ENCODE results near the gene HACE1.
"Not testable (repeated sequence)": the region's sequence is repeated elsewhere in the genome, so short reads cannot be mapped to it uniquely, and the experiment has no call there.

HACE1 gene

GRCh38 chr6:104859225-104860146 is at the start of gene HACE1:
Gene HACE1 (minus strand): TSS chr6:104859919. CDS start chr6:104859642, 277 bp downstream.
- no peaks in the 10 kb centered on the region for H3K27me3 ChIP-seq (ENCODE audit: insufficient read depth, low read length, poor library complexity, severe bottlenecking)
- 0 out of 2 replicates have a peak, but pooled peaks cover 3% of the 10 kb centered on the region for H3F3A ChIP-seq (ENCODE audit: low read depth)
- peak within 1 kb of the TSS; percentile 91 for H3K4me2 ChIP-seq (ENCODE audit: low read depth, low read length, poor library complexity, severe bottlenecking)
- H3K4me3 ChIP-seq (ENCODE audit: low read length, poor library complexity, severe bottlenecking), result peak within 1 kb of the TSS; percentile 92
- H3K9me3 ChIP-seq (ENCODE audit: insufficient read depth, low read depth, low read length), result no peaks in the 10 kb centered on the region
- peaks cover 34% of the 10 kb centered on the region for H3K4me1 ChIP-seq (ENCODE audit: insufficient read depth, low read length, poor library complexity, severe bottlenecking)
- H3K36me3 ChIP-seq (ENCODE audit: insufficient read depth, low read length), result no peaks in the 10 kb centered on the region
- H2AFZ ChIP-seq (ENCODE audit: low read length), result peak within 1 kb of the TSS; percentile 98
- H3K9me2 ChIP-seq (replicated peaks; ENCODE audit: low read depth, low read length), result no peaks in the 10 kb centered on the region
- H3K9ac ChIP-seq (ENCODE audit: low read depth, low read length, poor library complexity, severe bottlenecking), result peak within 1 kb of the TSS; percentile 83
- peaks cover 20% of the 10 kb centered on the region for H4K20me1 ChIP-seq (ENCODE audit: insufficient read depth, low read length, poor library complexity, severe bottlenecking)
- peaks cover 38% of the 10 kb centered on the region for H3K79me2 ChIP-seq (ENCODE audit: insufficient read depth, low read length)
- TF ChIP-seq CTCF (conservative IDR thresholded peaks at IDR 0.05; ENCODE audit: low read length), result 0 out of 2 replicates have a peak, but pooled peaks have one; percentile 17
- TF ChIP-seq EZH2phosphoT487 (IDR thresholded peaks at IDR 0.05; ENCODE audit: borderline replicate concordance), result no peak

DNA sequence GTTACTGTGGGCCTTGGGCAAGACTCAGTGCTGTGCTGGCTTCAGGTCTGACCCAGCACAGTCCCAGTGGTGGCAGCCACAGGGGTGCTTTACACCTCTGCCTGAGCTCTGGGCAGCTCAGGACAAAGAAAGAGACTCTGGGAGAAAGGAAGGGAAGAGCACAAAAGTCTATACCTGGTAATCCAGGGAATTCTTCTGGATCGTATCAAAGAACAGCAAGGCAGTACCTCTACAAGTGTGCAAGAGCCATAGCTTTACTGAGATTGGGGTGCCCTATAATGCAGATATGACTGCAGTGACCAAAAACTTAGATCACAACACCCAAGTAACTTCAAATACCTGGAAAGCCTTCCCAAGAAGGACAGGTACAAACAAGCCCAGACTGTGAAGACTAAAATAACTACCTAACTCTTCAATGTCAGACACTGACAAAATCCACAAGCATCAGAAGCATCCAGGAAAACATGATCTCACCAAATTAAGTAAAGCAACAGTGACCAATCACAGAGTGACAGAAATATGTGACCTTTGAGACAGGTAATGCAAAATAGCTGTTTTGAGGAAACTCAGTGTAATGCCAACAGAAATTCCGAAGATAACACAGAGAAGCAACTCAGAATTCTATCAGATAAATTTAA is 49.3 kb upstream of the HACE1 start:
- Histone ChIP-seq H3K27me3 (ENCODE audit: insufficient read depth, low read length, poor library complexity, severe bottlenecking) (no peaks in the 10 kb centered on the region), H4K20me1 (ENCODE audit: insufficient read depth, low read length, poor library complexity, severe bottlenecking) (no peaks in the 10 kb centered on the region), H3K9me2 (replicated peaks; ENCODE audit: low read depth, low read length) (no peaks in the 10 kb centered on the region), H3K9me3 (ENCODE audit: insufficient read depth, low read depth, low read length) (no peaks in the 10 kb centered on the region), H3K4me3 (ENCODE audit: low read length, poor library complexity, severe bottlenecking) (no peak overlapping the region), H3K4me1 (ENCODE audit: insufficient read depth, low read length, poor library complexity, severe bottlenecking) (no peaks in the 10 kb centered on the region), H2AFZ (ENCODE audit: low read length) (no peak overlapping the region), H3K4me2 (ENCODE audit: low read depth, low read length, poor library complexity, severe bottlenecking) (no peak overlapping the region), H3K79me2 (ENCODE audit: insufficient read depth, low read length) (no peaks in the 10 kb centered on the region), H3K9ac (ENCODE audit: low read depth, low read length, poor library complexity, severe bottlenecking) (no peak overlapping the region), H3K36me3 (ENCODE audit: insufficient read depth, low read length) (no peaks in the 10 kb centered on the region), H3F3A (ENCODE audit: low read depth) (no peaks in the 10 kb centered on the region)
- TF ChIP-seq EZH2phosphoT487 (IDR thresholded peaks at IDR 0.05; ENCODE audit: borderline replicate concordance) (no peak), CTCF (conservative IDR thresholded peaks at IDR 0.05; ENCODE audit: low read length) (no peak)

DNA sequence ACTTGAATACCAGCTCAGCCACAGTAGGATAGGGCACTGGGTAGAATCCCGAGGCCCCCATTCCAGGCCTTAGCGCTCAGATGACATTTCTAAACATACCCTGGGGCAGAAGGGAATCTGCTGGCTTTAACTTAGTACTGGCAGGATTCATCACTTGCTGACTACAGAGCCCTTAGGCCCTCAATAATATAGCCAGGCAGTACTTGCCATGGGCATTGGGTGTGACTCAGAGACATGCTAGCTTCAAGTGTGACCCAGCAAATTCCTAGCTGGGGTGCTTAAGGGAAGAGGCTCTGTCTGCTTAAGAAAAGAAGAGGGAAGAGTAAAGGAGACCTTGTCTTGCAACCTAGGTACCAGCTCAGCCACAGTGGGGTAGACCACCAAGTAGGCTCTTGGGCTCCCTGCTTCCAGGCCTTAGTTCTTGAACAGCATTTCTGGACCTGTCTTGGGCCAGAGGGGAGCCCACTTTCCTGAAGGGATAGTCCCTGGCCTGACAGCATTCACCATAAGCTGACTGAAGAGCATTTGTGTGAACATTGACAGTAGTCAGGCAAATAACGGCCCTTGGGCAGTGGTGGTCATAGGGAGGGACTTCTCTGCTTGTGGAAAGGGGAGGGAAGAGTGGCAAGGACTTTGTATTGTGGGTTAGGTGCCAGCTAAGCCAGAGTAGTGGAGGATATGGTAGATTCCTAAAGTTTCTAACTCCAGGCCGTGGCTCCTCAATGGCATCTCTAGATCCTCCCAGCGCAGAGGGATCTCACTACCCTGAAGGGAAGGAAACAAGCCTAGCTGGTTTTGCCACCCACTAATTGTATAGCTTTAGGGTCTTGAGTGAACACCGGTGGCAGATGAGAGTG is 48.5 kb upstream of the HACE1 start:
- H3K4me2 ChIP-seq (ENCODE audit: low read depth, low read length, poor library complexity, severe bottlenecking), result no peak overlapping the region
- H3K9ac ChIP-seq (ENCODE audit: low read depth, low read length, poor library complexity, severe bottlenecking), result no peak overlapping the region
- no peak overlapping the region for H3K4me3 ChIP-seq (ENCODE audit: low read length, poor library complexity, severe bottlenecking)
- no peaks in the 10 kb centered on the region for H3K9me3 ChIP-seq (ENCODE audit: insufficient read depth, low read depth, low read length)
- no peaks in the 10 kb centered on the region for H3K27me3 ChIP-seq (ENCODE audit: insufficient read depth, low read length, poor library complexity, severe bottlenecking)
- no peaks in the 10 kb centered on the region for H3K4me1 ChIP-seq (ENCODE audit: insufficient read depth, low read length, poor library complexity, severe bottlenecking)
- no peaks in the 10 kb centered on the region for H3K9me2 ChIP-seq (replicated peaks; ENCODE audit: low read depth, low read length)
- no peaks in the 10 kb centered on the region for H3K79me2 ChIP-seq (ENCODE audit: insufficient read depth, low read length)
- H3F3A ChIP-seq (ENCODE audit: low read depth), result no peaks in the 10 kb centered on the region
- no peaks in the 10 kb centered on the region for H3K36me3 ChIP-seq (ENCODE audit: insufficient read depth, low read length)
- H2AFZ ChIP-seq (ENCODE audit: low read length), result no peak overlapping the region
- TF ChIP-seq CTCF (conservative IDR thresholded peaks at IDR 0.05; ENCODE audit: low read length) (no peak), EZH2phosphoT487 (IDR thresholded peaks at IDR 0.05; ENCODE audit: borderline replicate concordance) (no peak)
- no peaks in the 10 kb centered on the region for H4K20me1 ChIP-seq (ENCODE audit: insufficient read depth, low read length, poor library complexity, severe bottlenecking)

- not testable (repeated sequence) for H3K9ac ChIP-seq (ENCODE audit: low read depth, low read length, poor library complexity, severe bottlenecking); H3K4me3 ChIP-seq (ENCODE audit: low read length, poor library complexity, severe bottlenecking); H3F3A ChIP-seq (ENCODE audit: low read depth); H3K4me2 ChIP-seq (ENCODE audit: low read depth, low read length, poor library complexity, severe bottlenecking); H3K9me2 ChIP-seq (replicated peaks; ENCODE audit: low read depth, low read length); H3K79me2 ChIP-seq (ENCODE audit: insufficient read depth, low read length); H2AFZ ChIP-seq (ENCODE audit: low read length); H3K27me3 ChIP-seq (ENCODE audit: insufficient read depth, low read length, poor library complexity, severe bottlenecking); H3K4me1 ChIP-seq (ENCODE audit: insufficient read depth, low read length, poor library complexity, severe bottlenecking); H3K9me3 ChIP-seq (ENCODE audit: insufficient read depth, low read depth, low read length); H3K36me3 ChIP-seq (ENCODE audit: insufficient read depth, low read length); H4K20me1 ChIP-seq (ENCODE audit: insufficient read depth, low read length, poor library complexity, severe bottlenecking)
These were observed 39.2 kb upstream of the HACE1 start for GRCh38 chr6:104898893-104899292.

Data from Loucy (cell line).